ENCODE data around the gene TP53I13. TPM values are rescaled to one million over a fixed set of nuclear protein-coding genes. Genes with fewer than 3 reads are reported as not detected.

The TP53I13 gene
- total RNA-seq, 2 experiments from 2014 or later, result 154 to 155 TPM

- H3K9me3 Mint-ChIP-seq, result no peaks in the 10 kb centered on the region
- H3K4me3 Mint-ChIP-seq, result peak overlapping the region; percentile 97
- POLR2A ChIA-PET, result interaction anchor here (0.6 to 3.7 kb wide), 11 partner anchors 11 to 198 kb away, joined by 3 to 34 read pairs (median 4); partner anchors contain the start of genes ABHD15, TAOK1 and TP53I13
Measured at GRCh38 chr17:29588017-29588561, 19.6 kb downstream of the TP53I13 start.

DNA sequence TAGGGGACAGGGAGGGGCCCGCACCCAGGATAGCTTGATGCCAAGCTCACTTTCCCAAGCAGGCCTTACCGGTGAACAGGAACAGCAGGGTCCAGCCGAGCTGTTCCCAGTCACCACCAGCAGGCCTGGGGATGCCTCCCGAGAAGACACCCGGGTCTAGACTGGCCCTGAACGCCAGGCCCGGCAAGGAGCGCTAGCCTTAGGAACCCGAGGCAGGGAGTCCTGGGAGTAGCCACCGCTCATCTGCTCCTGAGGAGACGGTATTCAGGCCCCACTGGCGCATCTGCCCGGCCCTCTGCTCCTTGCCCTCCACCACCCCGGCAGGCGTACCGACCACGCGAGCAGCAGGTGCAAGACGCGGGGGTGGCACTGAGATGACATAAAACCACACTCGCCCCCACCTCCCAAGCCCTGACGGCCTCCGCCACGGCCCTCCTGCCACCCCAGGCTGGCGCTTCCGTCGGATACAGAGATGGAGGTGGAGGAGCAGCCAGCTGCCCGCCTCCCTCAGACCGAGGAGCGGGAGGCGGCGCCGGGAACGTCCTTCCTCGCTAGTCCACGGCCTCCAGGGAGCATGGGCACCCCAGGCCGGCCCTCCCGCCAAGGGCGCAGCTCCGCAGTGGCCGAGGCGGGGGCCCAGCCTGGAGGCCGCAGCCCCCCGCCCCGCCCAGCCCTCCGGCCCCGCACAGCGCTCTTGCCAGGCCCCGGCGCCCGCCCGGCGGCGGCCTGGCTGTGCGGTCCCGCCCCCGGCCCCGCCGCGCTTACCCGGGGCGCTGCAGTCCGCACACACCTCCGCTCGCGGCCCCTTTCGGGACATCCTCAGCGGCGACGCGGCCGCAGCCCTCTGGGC lies 20.3 kb downstream of the TP53I13 start:
- no peaks in the 10 kb centered on the region for H3K9me3 Mint-ChIP-seq
- no peaks in the 10 kb centered on the region for H3K36me3 Mint-ChIP-seq
- peak overlapping the region; percentile 51 for H3K27ac Mint-ChIP-seq
- POLR2A ChIA-PET, result interaction anchor here (0.6 to 3.7 kb wide), 11 partner anchors 12 to 199 kb away, joined by 3 to 34 read pairs (median 4); partner anchors contain the start of genes ABHD15, TAOK1 and TP53I13
- H3K4me3 Mint-ChIP-seq, result peak overlapping the region; percentile 97
- H3K4me1 Mint-ChIP-seq, result peaks cover 54% of the 10 kb centered on the region
- peak; percentile 68 for DNase-seq
- peak; percentile 20 for ATAC-seq (ENCODE audit: low read depth)
- H3K27me3 Mint-ChIP-seq, result no peaks in the 10 kb centered on the region

More at GRCh38 chr17:29588017-29588561, 19.6 kb downstream of the TP53I13 start:
- H3K4me1 Mint-ChIP-seq, result peaks cover 54% of the 10 kb centered on the region
- peak overlapping the region; percentile 88 for H3K27ac Mint-ChIP-seq
- peaks cover 1% of the 10 kb centered on the region for H3K36me3 Mint-ChIP-seq
- H3K27me3 Mint-ChIP-seq, result no peaks in the 10 kb centered on the region
- DNase-seq (no peak), ATAC-seq (ENCODE audit: low read depth) (no peak)

GRCh38 chr17:29589524-29590410 lies 21.3 kb downstream of the TP53I13 start, which contains the start of gene GIT1:
Gene GIT1, minus strand, starts transcription at chr17:29589648. Its CDS starts 270 bp downstream, at chr17:29589378.
- DNase-seq, result peak; percentile 92
- H3K36me3 Mint-ChIP-seq, result no peaks in the 10 kb centered on the region
- POLR2A ChIA-PET, result interaction anchor here (1.0 to 2.0 kb wide), 3 partner anchors 28 to 172 kb away, joined by 3 to 11 read pairs (median 7); no protein-coding TSS in a partner anchor
- peaks cover 51% of the 10 kb centered on the region for H3K4me1 Mint-ChIP-seq
- peak within 1 kb of the TSS; percentile 97 for H3K4me3 Mint-ChIP-seq
- ATAC-seq (ENCODE audit: low read depth), result peak; percentile 64
- no peaks in the 10 kb centered on the region for H3K9me3 Mint-ChIP-seq
- no peaks in the 10 kb centered on the region for H3K27me3 Mint-ChIP-seq
- peak within 1 kb of the TSS; percentile 90 for H3K27ac Mint-ChIP-seq

DNA sequence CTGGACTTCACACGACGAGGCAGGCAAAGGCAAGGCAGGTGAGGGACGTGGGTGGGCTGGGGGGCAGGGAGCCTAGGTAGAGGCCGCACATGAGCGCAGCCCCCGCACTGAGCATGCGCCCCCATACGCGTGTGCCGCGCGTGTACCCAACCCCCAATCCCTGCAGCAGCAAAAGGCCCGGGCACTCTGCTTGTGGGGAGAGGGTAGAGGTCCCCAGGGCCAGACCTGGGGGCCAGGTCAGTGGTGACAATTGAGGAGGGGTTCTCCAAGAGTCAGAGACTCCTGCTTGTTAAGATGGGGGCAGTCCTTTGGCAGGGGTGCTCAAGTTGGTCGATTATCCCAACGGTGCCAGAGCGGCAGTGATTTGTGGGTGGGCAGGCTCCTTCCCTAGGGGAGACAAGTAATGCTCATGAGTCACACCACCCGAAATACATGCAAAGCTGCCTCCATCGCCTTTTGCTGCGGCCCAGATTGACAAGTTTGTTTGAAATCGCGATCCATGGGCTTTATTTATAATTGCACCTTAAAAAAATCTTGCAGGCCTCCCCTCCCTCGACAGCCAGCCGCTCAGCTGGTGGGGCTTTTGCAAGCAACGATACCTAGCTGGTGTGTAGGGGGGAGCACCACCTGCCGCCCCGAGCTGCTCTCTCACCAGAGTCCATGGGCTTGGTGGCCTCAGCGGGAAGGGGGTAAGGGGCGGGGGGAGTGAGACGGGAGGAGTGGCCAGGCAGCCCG lies 22.1 kb downstream of the TP53I13 start:
- Mint-ChIP-seq H3K9me3 (no peaks in the 10 kb centered on the region), H3K4me1 (peaks cover 47% of the 10 kb centered on the region), H3K4me3 (peak overlapping the region; percentile 87), H3K36me3 (no peaks in the 10 kb centered on the region), H3K27me3 (no peaks in the 10 kb centered on the region), H3K27ac (peak overlapping the region; percentile 90)
- POLR2A ChIA-PET, result interaction anchor here (0.7 to 4.5 kb wide), 6 partner anchors 10 to 183 kb away, joined by 3 to 45 read pairs (median 6); partner anchors contain the start of genes ABHD15 and TP53I13
- no peak for ATAC-seq (ENCODE audit: low read depth)
- DNase-seq, result no peak

- ATAC-seq (ENCODE audit: low read depth) (no peak), DNase-seq (peak; percentile 58)
Measured at GRCh38 chr17:29591146-29591736, 22.7 kb downstream of the TP53I13 start.

GRCh38 chr17:29591737-29592608 lies 23.5 kb downstream of the TP53I13 start:
- H3K4me3 Mint-ChIP-seq, result peak overlapping the region; percentile 87
- DNase-seq (peak; percentile 87), ATAC-seq (ENCODE audit: low read depth) (peak; percentile 24)
- H3K4me1 Mint-ChIP-seq, result peaks cover 36% of the 10 kb centered on the region
- no peaks in the 10 kb centered on the region for H3K27me3 Mint-ChIP-seq
- POLR2A ChIA-PET, result interaction anchor here (0.6 to 4.5 kb wide), 11 partner anchors 16 to 298 kb away, joined by 3 to 45 read pairs (median 4); partner anchors contain the start of genes ABHD15, NUFIP2 and TP53I13
- no peaks in the 10 kb centered on the region for H3K36me3 Mint-ChIP-seq
- H3K9me3 Mint-ChIP-seq, result no peaks in the 10 kb centered on the region
- peak overlapping the region; percentile 60 for H3K27ac Mint-ChIP-seq

More at GRCh38 chr17:29591146-29591736, 22.7 kb downstream of the TP53I13 start:
- no peaks in the 10 kb centered on the region for H3K9me3 Mint-ChIP-seq
- no peaks in the 10 kb centered on the region for H3K27me3 Mint-ChIP-seq
- peaks cover 41% of the 10 kb centered on the region for H3K4me1 Mint-ChIP-seq
- peak overlapping the region; percentile 87 for H3K4me3 Mint-ChIP-seq
- H3K27ac Mint-ChIP-seq, result peak overlapping the region; percentile 60
- POLR2A ChIA-PET, result interaction anchor here (0.7 to 4.5 kb wide), 10 partner anchors 10 to 297 kb away, joined by 3 to 45 read pairs (median 5); partner anchors contain the start of genes ABHD15, NUFIP2 and TP53I13
- H3K36me3 Mint-ChIP-seq, result no peaks in the 10 kb centered on the region

DNA sequence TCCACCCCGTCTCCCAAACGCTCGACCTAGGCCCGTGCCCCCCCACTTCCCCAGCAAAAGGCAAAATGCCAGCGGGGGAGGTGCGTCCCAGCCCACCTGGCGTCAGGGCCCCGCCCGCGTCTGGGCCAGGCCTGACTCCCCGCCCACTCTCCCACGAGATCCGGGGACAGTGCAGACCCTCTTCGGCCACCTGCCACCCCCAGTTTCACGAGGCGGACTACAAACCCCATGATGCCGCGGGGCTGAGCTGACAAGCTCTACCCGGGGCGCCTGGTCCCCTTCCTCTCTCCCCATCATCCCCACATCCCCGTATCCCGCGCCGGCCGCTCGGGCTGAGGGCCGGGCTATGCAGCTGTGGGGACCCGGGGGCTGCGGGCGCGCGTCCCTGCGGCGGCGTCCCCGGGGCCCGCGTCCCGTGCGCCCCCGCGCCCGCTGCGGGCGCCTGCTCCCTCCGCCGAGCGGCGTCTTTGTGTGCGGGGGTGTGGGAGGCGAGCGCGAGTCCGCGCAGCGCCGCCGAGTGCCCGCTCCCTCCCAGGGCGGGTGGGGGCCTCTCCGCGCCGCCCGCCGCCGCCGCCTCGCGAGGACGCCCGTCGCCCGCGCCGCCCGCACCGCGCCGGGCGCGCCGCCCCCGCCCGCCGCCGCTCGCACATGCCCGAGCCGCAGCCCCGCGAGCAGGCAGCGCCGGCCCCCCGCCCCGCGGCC lies 24.5 kb downstream of the TP53I13 start, which contains the start of gene ANKRD13B:
TSS of gene ANKRD13B (plus strand) at position 283 of the 702 bp plus-strand sequence. CDS start 490 bp downstream, outside the sequence.
- no peaks in the 10 kb centered on the region for H3K36me3 Mint-ChIP-seq
- H3K9me3 Mint-ChIP-seq, result no peaks in the 10 kb centered on the region
- POLR2A ChIA-PET, result interaction anchor here (0.6 to 4.5 kb wide), 7 partner anchors 17 to 290 kb away, joined by 3 to 45 read pairs (median 4); partner anchors contain the start of genes ABHD15 and TP53I13
- peaks cover 26% of the 10 kb centered on the region for H3K4me1 Mint-ChIP-seq
- H3K27me3 Mint-ChIP-seq, result no peaks in the 10 kb centered on the region
- H3K4me3 Mint-ChIP-seq, result peak within 1 kb of the TSS; percentile 87
- H3K27ac Mint-ChIP-seq, result no peak within 1 kb of the TSS
- peak; percentile 65 for DNase-seq
- no peak for ATAC-seq (ENCODE audit: low read depth)

DNA sequence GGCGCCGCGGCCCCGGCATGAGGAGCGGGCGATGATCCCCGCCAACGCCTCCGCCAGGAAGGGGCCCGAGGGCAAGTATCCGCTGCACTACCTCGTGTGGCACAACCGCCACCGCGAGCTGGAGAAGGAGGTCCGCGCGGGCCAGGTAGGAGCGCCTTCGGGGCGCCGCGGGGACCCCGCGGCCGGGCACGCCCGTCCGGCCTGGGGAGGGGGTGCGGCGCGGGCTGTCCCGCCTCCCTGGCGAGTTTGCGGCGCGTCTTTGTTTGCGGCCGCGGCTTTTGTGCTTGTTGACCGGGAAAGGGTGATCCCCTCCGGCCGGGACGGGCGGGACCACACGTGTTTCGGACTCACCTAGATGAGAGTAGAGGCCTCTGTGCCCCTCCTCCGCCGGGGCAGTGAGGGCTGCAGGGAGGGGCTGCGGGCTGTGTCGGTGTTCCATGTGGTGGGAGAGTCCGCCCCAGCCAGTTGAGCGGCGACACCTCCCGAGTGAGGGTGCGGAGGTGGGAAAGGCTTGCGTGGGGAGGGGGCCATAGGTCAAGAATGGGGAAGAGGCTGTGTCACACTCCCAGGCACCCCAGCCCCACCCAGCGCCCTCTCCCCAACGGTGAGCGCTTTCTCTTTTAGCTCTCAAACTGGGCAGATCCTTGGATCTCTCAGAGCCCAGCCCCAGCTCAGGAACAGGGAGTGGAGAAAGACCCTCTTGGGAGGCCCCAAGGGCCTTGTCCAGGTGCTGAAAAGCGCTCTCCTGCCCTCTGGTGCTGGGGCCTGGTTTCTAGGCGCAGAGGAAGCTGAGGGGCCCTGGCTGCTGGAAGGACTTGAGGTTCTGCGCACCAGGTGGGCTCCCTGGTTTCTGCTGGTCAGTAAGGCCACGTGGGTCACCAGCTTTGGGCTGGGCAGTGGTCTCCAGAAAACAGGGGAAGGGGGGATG lies 25.4 kb downstream of the TP53I13 start:
- POLR2A ChIA-PET, result interaction anchor here (1.0 to 4.5 kb wide), 6 partner anchors 17 to 26 kb away, joined by 3 to 45 read pairs (median 5); partner anchors contain the start of genes ABHD15 and TP53I13
- H3K4me1 Mint-ChIP-seq, result peaks cover 23% of the 10 kb centered on the region
- H3K4me3 Mint-ChIP-seq, result peak overlapping the region; percentile 72
- no peaks in the 10 kb centered on the region for H3K27me3 Mint-ChIP-seq
- ATAC-seq (ENCODE audit: low read depth), result no peak
- no peaks in the 10 kb centered on the region for H3K36me3 Mint-ChIP-seq
- no peak overlapping the region for H3K27ac Mint-ChIP-seq
- no peaks in the 10 kb centered on the region for H3K9me3 Mint-ChIP-seq
- no peak for DNase-seq

DNA sequence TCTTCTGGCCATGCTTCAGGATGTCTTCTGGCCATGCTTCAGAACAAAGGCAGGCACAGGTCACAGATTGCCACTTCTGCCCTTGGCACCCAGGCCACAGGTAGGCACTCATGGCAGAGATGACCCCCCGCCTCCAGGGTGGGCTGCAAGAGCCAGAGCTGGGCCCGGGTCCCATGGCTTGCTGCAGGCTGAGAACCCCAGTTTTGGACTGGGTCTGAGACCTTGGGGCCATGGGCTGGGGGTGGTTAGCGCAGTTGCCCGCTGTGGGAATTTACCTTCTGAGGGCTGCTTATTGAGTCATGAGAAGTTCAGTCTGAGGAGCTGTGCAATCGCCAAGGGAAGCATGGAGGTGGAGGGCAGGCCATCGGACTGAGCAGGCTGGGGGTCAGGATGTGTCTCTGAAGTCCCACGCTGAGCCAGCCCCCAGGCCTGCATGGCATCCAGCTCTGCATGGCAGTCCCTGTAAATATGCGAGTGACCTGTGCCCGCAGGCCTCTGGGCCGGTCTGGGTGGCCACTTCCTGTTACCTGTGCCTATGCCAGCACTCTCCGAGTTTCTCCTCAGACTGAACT lies 26.1 kb downstream of the TP53I13 start:
- POLR2A ChIA-PET, result interaction anchor here (1.0 to 4.5 kb wide), 4 partner anchors 19 to 27 kb away, joined by 3 to 45 read pairs (median 5); partner anchors contain the start of genes ABHD15 and TP53I13
- ATAC-seq (ENCODE audit: low read depth), result no peak
- H3K36me3 Mint-ChIP-seq, result no peaks in the 10 kb centered on the region
- no peaks in the 10 kb centered on the region for H3K27me3 Mint-ChIP-seq
- no peak for DNase-seq
- H3K9me3 Mint-ChIP-seq, result no peaks in the 10 kb centered on the region
- H3K4me3 Mint-ChIP-seq, result peak overlapping the region; percentile 72
- H3K27ac Mint-ChIP-seq, result no peak overlapping the region
- H3K4me1 Mint-ChIP-seq, result peaks cover 23% of the 10 kb centered on the region

Measured in activated naive CD8-positive, alpha-beta T cell treated with anti-CD3 and anti-CD28 coated beads, Interleukin-2, amount 10 ng/mL, durations not matched to agents 7 days and 5 days (primary cell).